Hematopoietic multipotent progenitor cell treated with erythropoietin and hydrocortisone succinate and interleukin-3 and kit ligand, for 15 days (in vitro differentiated cells): ENCODE measurements around the gene STK39.

ENCODE experiments used
- DNase-seq: peaks from one replicate; pipeline ENCODE4 v3.0.0-alpha.2; 2015; ENCODE audit warnings: low spot score

The STK39 gene

GRCh38 chr2:167925758-167926157 lies 321.6 kb downstream of the STK39 start:
- DNase-seq: no peak

- DNase-seq: no peak
Observed at GRCh38 chr2:167924556-167924955, 322.8 kb downstream of the STK39 start.

- DNase-seq: no peak
Observed at GRCh38 chr2:167916756-167917155, 330.6 kb downstream of the STK39 start.

GRCh38 chr2:167914969-167915368 lies 332.4 kb downstream of the STK39 start:
- DNase-seq: no peak

- DNase-seq: no peak
Observed at GRCh38 chr2:167908786-167909185, 338.6 kb downstream of the STK39 start.

- no peak for DNase-seq
Observed at GRCh38 chr2:167905668-167906067, 341.7 kb downstream of the STK39 start.
